Pancreas (tissue), 10 donors: ENCODE measurements around the gene STEAP1. TPM values are rescaled to one million over a fixed set of nuclear protein-coding genes. Genes with fewer than 3 reads are reported as not detected.

Source experiments
- ATAC-seq, 4 donors: fragments of 200-7000 bp; cut with Tn5 transposase; one replicate each; pipeline versions ENCODE4 v1.8.0 to v1.9.1; 2020; ENCODE audit warnings: mild to moderate bottlenecking in 4 of 4, moderate library complexity in 4 of 4
- DNase-seq, 6 donors: peaks; one replicate each; pipeline ENCODE4 v3.0.0-alpha.2; 2020
- FAIRE-seq: peaks from 2 replicates; lab custom pipeline; 2012; peaks lifted over from hg19 to GRCh38; lab: Jason Lieb, UNC
- H3K27ac ChIP-seq, 4 donors: fragments of 200-600 bp; sonication (generic); 1 replicate in 3 of 4; 2 replicates in 1 of 4; pipeline versions ENCODE4 v1.5.0 to v1.8.0; 2020
- H3K27me3 ChIP-seq, 4 donors: fragments of 200-600 bp; one replicate each; pipeline ENCODE4 v1.8.0; 2021
- H3K36me3 ChIP-seq, 3 donors: fragments of 200-600 bp; sonication (generic) in 1 of 3; one replicate each; pipeline versions ENCODE4 v1.5.0 to v1.8.0; 2020 to 2021
- H3K4me1 ChIP-seq, 3 donors: fragments of 200-600 bp; one replicate each; pipeline ENCODE4 v1.8.0; 2021
- H3K4me3 ChIP-seq, 4 donors: fragments of 200-600 bp; sonication (generic) in 2 of 4; one replicate each; pipeline versions ENCODE4 v1.5.0 to v1.8.0; 2020 to 2021
- H3K9me3 ChIP-seq, 4 donors: fragments of 200-600 bp; one replicate each; pipeline ENCODE4 v1.8.0; 2021
- WGBS, 2 donors: extraction: QIAGEN DNeasy Blood & Tissue Kit; methylation state at CpG; one replicate each; pipeline ENCODE4 v1.1.7; 2013; 5-methylcytosine and 5-hydroxymethylcytosine counted together
- intact Hi-C, 3 donors: fragments of 100-400 bp; cut with DNase I; formaldehyde crosslinking; loops; one replicate each; pipeline versions ENCODE4 v1.11.1 to v1.14.2; 2022
- polyA plus RNA-seq, 2 donors: library from polyadenylated mRNA; stranded (reverse); fragments of 200-250 nt; gene quantifications; one replicate each; pipeline ENCODE4 v1.2.3, GENCODE V29; 2013
- total RNA-seq, 6 donors: library from RNA; stranded (reverse); fragmentation: NEBNext Ultra II Directional in 4 of 6; extraction: Animal tissue kit (Norgen Biotek cat#: 25700) in 4 of 6; gene quantifications; one replicate each; pipeline versions ENCODE4 v1.2.1 to v1.2.4, GENCODE V29; 2021 to 2023
- TF ChIP-seq, protein P1 (sequence below), 4 donors: fragments of 200-600 bp; sonication (generic) in 3 of 4; IDR thresholded peaks; one replicate each; pipeline versions ENCODE4 v1.5.0 to v1.8.0; 2021; ENCODE audit warnings: antibody characterized with exemption in 4 of 4
- donor health status: healthy with polysubstance abuse.
- donor health status: DM: no; HTN: no; CAD: no; lungs with moderate emphysema.
- donor health status: DM: no; HTN: no; CAD: no.
- donor health status: control.
- donor health status: control.
- donor health status: Bipolar disorder and iron deficiency.
- donor health status: DM: yes; HTN: yes; CAD: no.
- donor health status: DM: no; HTN: no; CAD: no.
- donor health status: DM: no; HTN: no; CAD: no.
- donor health status: DM: yes; HTN: yes; CAD: no.

Gene STEAP1
- total and polyA plus RNA-seq, 8 donors, result 1.1 to 8.3 (median 2.8) TPM

DNA sequence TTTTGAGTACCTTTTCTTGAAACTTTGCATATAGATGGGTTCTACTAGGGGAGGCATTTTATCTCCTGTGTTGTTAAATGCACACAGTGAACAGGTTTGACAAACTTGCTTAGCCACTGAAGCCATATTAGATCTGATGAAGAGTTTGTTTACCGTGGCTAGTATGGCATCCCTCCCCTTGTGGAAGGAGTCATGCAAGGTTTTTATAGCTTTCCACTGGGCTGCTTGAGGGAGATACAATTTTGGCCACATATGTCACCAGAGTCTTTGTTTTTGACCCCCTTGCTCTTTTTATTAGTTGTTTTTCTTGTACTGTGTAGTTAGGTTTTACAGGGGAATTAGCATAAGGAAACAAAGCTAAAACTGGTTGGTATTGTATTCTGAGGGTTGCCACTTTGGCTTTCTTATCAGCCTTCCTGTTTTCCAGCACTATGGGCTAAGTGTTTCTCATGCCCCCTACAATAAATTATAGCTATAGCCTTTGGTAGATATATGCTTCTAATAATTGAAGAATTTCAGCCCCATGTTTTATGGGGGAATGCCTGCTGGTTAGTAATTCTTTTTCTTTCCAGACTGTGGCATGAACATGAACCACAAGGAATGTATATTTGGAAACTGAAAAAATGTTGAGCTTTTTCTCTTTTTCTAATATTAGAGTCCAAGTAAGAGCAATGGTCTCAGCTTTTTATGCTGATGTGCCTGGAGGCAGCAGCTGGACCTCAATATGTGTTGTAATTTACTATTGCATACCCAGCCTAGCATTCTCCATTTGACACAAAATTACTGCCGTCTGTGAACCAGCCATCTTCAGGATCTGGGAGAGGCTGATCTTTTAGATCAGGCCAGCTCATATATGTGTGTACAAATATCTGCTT, 38.8 kb downstream of the STEAP1 start:
- no peak for DNase-seq
- peaks cover 7 to 9% (median 8%) of the 10 kb centered on the region in 3 donors for H3K4me1 ChIP-seq
- ATAC-seq, result no peak
- intact Hi-C loops, result no loop called here
- H3K27ac ChIP-seq, result no peak overlapping the region
- 44 to 78% methylated on average over 2 of the region's 2 CpGs for WGBS, 2 donors
- no peak for FAIRE-seq
- H3K9me3 ChIP-seq, result no peaks in the 10 kb centered on the region
- TF ChIP-seq, protein P1, sequence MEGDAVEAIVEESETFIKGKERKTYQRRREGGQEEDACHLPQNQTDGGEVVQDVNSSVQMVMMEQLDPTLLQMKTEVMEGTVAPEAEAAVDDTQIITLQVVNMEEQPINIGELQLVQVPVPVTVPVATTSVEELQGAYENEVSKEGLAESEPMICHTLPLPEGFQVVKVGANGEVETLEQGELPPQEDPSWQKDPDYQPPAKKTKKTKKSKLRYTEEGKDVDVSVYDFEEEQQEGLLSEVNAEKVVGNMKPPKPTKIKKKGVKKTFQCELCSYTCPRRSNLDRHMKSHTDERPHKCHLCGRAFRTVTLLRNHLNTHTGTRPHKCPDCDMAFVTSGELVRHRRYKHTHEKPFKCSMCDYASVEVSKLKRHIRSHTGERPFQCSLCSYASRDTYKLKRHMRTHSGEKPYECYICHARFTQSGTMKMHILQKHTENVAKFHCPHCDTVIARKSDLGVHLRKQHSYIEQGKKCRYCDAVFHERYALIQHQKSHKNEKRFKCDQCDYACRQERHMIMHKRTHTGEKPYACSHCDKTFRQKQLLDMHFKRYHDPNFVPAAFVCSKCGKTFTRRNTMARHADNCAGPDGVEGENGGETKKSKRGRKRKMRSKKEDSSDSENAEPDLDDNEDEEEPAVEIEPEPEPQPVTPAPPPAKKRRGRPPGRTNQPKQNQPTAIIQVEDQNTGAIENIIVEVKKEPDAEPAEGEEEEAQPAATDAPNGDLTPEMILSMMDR (IDR thresholded peaks at IDR 0.05), result no peak
- H3K4me3 ChIP-seq, result no peak overlapping the region
- no peaks in the 10 kb centered on the region for H3K27me3 ChIP-seq
- no peaks in the 10 kb centered on the region for H3K36me3 ChIP-seq

DNA sequence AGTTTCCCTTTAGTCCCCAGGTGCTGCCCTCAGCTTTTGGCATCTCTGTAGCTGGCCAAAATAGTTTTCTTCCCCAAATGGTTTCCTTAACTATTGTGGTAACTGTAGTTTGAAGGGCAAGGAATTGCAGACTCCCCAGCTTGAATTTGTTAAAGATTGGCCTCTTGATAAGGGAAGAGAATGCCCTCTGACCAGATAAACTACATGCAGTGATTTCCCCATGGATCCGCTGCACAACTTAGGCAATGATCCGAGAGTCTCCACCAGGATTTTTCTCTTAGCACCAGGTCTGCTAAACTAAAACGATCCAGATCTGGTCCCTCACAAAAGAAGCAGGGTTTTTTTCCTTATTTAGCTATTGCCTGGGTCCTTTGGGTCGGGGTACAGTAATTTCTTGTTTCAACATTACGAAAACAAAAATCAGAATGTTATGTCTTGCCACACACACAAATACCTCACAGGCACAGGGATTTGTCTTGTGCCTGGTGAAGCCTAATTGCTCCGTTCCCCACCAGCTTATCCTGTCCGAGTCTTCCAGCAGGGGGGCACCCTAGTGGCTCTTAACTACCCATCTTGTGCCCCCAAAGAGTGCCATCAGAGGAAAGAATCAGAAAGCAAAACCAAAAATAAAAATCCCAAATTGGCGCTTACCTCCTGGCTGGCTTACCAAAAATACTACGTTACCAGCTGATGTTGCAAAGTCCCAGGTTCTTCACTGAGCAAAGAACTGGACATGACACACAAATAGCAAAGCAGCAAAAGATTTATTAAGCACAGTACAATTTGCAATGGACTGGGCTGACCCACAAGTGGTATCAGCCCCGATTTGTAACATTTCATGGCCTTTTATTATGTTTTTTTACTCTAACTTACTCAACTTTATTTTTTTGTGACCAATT, 40.9 kb downstream of the STEAP1 start:
- H3K27ac ChIP-seq, result no peak overlapping the region
- ATAC-seq (no peak), FAIRE-seq (no peak), DNase-seq (no peak)
- no peaks in the 10 kb centered on the region for H3K4me1 ChIP-seq
- TF ChIP-seq, protein P1 (IDR thresholded peaks at IDR 0.05), result no peak
- intact Hi-C loops, result no loop called here
- H3K4me3 ChIP-seq, result no peak overlapping the region
- no peaks in the 10 kb centered on the region for H3K9me3 ChIP-seq
- WGBS, 2 donors, result 79 to 89% methylated on average over 10 of the region's 10 CpGs
- H3K36me3 ChIP-seq, result no peaks in the 10 kb centered on the region
- H3K27me3 ChIP-seq, result no peaks in the 10 kb centered on the region

DNA sequence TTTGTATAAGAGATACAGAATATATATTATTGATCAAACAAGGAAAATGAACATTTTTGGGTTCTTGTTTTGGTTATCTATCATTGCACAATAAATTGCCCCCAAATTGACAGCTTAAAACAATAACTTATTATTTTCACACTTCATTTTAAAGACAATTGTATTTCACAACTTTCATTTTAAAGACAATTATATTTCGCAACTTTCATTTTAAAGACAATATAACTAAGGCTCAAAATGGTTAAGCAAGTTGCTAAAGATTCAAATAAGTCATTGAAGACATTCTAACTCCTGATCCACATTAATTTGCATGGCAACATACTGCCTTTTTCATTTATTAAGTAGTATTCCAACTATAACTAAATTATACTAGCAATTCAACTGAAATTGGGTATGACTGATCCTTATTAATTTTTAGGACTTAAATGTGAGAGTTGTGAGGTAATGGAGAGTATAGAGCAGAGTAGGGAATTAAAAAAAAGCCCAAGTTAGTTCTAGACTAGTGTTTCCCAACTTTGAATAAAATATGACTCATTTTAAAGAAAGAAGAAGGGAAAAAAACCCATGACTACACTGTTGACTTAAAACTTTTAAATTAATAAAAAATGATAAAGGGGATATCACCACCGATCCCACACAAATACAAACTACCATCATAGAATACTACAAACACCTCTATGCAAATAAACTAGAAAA, 47.4 kb downstream of the STEAP1 start:
- Histone ChIP-seq H3K9me3 (no peaks in the 10 kb centered on the region), H3K36me3 (no peaks in the 10 kb centered on the region), H3K4me1 (no peaks in the 10 kb centered on the region), H3K27me3 (no peaks in the 10 kb centered on the region), H3K27ac (no peak overlapping the region), H3K4me3 (no peak overlapping the region)
- WGBS, 2 donors, result 93 to 97% methylated on average over 2 of the region's 2 CpGs
- intact Hi-C loops, result no loop called here
- ATAC-seq (no peak), FAIRE-seq (no peak), DNase-seq (no peak)
- TF ChIP-seq, protein P1 (IDR thresholded peaks at IDR 0.05), result no peak

DNA sequence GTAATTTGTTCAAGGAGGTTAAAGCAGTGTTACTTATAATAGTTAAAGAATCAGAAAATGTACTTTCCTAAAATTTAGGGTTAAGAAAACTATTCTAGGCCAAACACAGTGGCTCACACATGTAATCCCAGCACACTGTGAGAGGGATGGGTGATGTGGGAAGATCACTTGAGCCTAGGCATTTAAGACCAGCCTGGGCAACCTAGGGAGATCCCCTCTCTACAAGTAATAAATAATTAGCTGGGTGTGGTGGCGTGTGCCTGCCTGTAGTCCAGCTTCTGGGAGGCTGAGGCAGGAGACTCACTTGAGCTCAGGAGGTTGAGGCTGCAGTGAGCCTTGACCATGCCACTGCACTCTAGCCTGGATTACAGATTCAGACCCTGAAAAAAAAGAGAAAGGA, 53.7 kb downstream of the STEAP1 start:
- Histone ChIP-seq H3K4me3 (no peak overlapping the region), H3K27ac (no peak overlapping the region), H3K4me1 (peaks cover 0 to 6% (median 5%) of the 10 kb centered on the region in 3 donors), H3K36me3 (no peaks in the 10 kb centered on the region), H3K27me3 (no peaks in the 10 kb centered on the region), H3K9me3 (no peaks in the 10 kb centered on the region)
- FAIRE-seq, result no peak
- TF ChIP-seq, protein P1 (IDR thresholded peaks at IDR 0.05), result no peak
- intact Hi-C loops, result no loop called here
- 85 to 100% methylated on average over 1 of the region's 1 CpG for WGBS, 2 donors
- no peak for ATAC-seq
- no peak for DNase-seq
